Measurements from ENCODE around the gene RAB1A.

GRCh38 chr2:65071499-65072180, 58.3 kb downstream of the RAB1A start:
- no peak for TF ChIP-seq CREB1 (IDR thresholded peaks at IDR 0.05; ENCODE audit: low read depth)
- TF ChIP-seq RAD21 (IDR thresholded peaks at IDR 0.05; ENCODE audit: low read depth) = no peak
- no peak for TF ChIP-seq REST (IDR thresholded peaks at IDR 0.05; ENCODE audit: low read depth)
- no peak for TF ChIP-seq YY1 (IDR thresholded peaks at IDR 0.05; ENCODE audit: low read depth)
- no peak for TF ChIP-seq TAF1 (IDR thresholded peaks at IDR 0.05; ENCODE audit: low read depth)
- no peak for TF ChIP-seq CEBPB (IDR thresholded peaks at IDR 0.05)
- no peak for TF ChIP-seq EP300 (IDR thresholded peaks at IDR 0.05; ENCODE audit: borderline replicate concordance)

Measured in Ishikawa (cell line).